Fibroblast of villous mesenchyme (primary cell): ENCODE data around the gene THRA. TPM values are rescaled to one million over a fixed set of nuclear protein-coding genes. Genes with fewer than 3 reads are reported as not detected.

Source experiments
- DNase-seq: peaks from one replicate; pipeline ENCODE4 v3.0.0-alpha.2; 2010; ENCODE audit warnings: low read depth
- H3K4me3 ChIP-seq: 2 replicates; pipeline ENCODE4 v1.5.1; 2011; ENCODE audit warnings: low read depth, mild to moderate bottlenecking, low read length
- CTCF ChIP-seq: IDR thresholded peaks from 2 replicates; pipeline ENCODE4 v1.5.1; 2012; ENCODE audit warnings: low read depth, mild to moderate bottlenecking, low read length; ENCODE audit not compliant: insufficient read depth
- total RNA-seq: library from RNA; depleted of rRNA; stranded (reverse); fragments of >200 nt; gene quantifications from 2 replicates; pipeline ENCODE4 v1.2.3, GENCODE V29; 2012

The THRA gene
- total RNA-seq, 1 donor: 27.2 TPM

- TF ChIP-seq CTCF: no peak
- H3K4me3 ChIP-seq: no peak overlapping the region
- DNase-seq: no peak
Measured at GRCh38 chr17:40087049-40087794, 24.5 kb downstream of the THRA start.

DNA sequence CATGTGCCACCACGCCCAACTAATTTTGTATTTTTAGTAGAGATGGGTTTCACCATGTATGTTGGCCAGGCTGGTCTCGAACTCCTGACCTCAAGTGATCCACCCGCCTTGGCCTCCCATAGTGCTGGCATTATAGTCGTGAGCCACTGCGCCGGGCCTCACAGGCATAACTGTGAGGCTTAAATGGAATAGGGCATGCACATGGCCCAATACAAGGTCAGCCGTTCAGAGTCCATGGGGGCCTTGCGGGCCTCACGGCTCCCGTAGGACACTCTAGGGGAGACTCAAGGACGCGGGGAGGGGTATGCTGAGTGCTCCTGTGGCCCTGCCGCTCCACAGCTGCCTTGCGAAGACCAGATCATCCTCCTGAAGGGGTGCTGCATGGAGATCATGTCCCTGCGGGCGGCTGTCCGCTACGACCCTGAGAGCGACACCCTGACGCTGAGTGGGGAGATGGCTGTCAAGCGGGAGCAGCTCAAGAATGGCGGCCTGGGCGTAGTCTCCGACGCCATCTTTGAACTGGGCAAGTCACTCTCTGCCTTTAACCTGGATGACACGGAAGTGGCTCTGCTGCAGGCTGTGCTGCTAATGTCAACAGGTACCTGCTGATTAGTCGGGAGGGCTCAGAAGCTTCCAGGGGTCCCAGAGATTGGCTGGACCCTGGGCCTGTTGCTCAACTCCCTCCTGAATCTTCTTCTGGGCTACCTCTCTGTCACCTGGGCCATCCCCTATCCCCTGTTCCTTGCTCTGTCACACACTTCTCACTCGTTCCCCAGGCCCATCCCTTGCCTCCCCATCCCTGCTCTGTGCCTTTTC, 25.3 kb downstream of the THRA start:
- H3K4me3 ChIP-seq: no peak overlapping the region
- no peak for TF ChIP-seq CTCF
- no peak for DNase-seq

DNA sequence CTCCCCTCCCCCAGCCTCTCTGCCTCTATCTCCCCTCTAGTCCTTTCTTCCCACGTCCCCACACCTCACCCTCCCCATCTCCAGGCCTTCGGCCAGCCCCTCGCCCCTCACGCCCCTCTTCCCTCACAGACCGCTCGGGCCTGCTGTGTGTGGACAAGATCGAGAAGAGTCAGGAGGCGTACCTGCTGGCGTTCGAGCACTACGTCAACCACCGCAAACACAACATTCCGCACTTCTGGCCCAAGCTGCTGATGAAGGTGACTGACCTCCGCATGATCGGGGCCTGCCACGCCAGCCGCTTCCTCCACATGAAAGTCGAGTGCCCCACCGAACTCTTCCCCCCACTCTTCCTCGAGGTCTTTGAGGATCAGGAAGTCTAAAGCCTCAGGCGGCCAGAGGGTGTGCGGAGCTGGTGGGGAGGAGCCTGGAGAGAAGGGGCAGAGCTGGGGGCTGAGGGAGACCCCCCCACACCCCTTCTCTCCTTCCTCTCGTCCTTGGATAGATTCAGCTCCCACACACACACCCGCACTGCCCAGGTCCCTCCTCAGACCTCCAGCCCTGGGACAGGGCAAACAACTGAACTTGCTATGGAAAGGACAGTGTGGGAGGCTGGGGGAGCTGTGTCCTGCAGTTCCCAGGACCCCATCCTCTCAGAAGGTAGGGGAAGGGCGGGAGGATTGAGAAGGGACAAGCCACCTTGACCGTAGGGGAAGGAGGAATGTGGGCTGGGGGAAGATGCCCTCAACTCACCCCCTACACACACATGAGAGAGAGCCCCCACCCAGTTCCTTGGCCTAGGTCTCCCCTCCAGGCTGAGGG, 26.5 kb downstream of the THRA start:
- H3K4me3 ChIP-seq: no peak overlapping the region
- DNase-seq: no peak
- no peak for TF ChIP-seq CTCF

GRCh38 chr17:40090237-40091119, 27.7 kb downstream of the THRA start:
- H3K4me3 ChIP-seq: no peak overlapping the region
- no peak for TF ChIP-seq CTCF
- DNase-seq: no peak

- DNase-seq: no peak
- TF ChIP-seq CTCF: no peak
- no peak overlapping the region for H3K4me3 ChIP-seq
Measured at GRCh38 chr17:40091691-40092397, 29.1 kb downstream of the THRA start.
